COLO668 (cell line): ENCODE results near the gene CLDN34.

Source experiments
- DNase-seq: peaks from one replicate; lab custom pipeline; 2025; ENCODE audit not compliant: unreplicated experiment; lab: John Stamatoyannopoulos, UW

The CLDN34 gene

GRCh38 chrX:9980401-9980800 lies 13.2 kb downstream of the CLDN34 start:
- DNase-seq: no peak

- DNase-seq: no peak
Measured at GRCh38 chrX:9980927-9981326, 13.8 kb downstream of the CLDN34 start.

GRCh38 chrX:9983441-9983840 lies 16.3 kb downstream of the CLDN34 start:
- DNase-seq: no peak

- DNase-seq: no peak
Measured at GRCh38 chrX:9983846-9984245, 16.7 kb downstream of the CLDN34 start.

GRCh38 chrX:9988762-9989161 lies 21.6 kb downstream of the CLDN34 start:
- no peak for DNase-seq

- DNase-seq: no peak
Measured at GRCh38 chrX:9992061-9992460, 24.9 kb downstream of the CLDN34 start.

- DNase-seq: no peak
Measured at GRCh38 chrX:9992724-9993123, 25.6 kb downstream of the CLDN34 start.

GRCh38 chrX:9995855-9996339 lies 28.7 kb downstream of the CLDN34 start:
- peak; percentile 76 for DNase-seq

- DNase-seq: no peak
Measured at GRCh38 chrX:9997041-9997440, 29.9 kb downstream of the CLDN34 start.

GRCh38 chrX:9997524-9997923 lies 30.4 kb downstream of the CLDN34 start:
- DNase-seq: no peak

- DNase-seq: no peak
Measured at GRCh38 chrX:10001496-10001895, 34.3 kb downstream of the CLDN34 start.

GRCh38 chrX:10004832-10005475 lies 37.8 kb downstream of the CLDN34 start:
- DNase-seq: no peak

GRCh38 chrX:10006086-10006485 lies 38.9 kb downstream of the CLDN34 start:
- no peak for DNase-seq

- no peak for DNase-seq
Measured at GRCh38 chrX:10006770-10007169, 39.6 kb downstream of the CLDN34 start.

- peak; percentile 30 for DNase-seq
Measured at GRCh38 chrX:10007621-10008020, 40.5 kb downstream of the CLDN34 start.

GRCh38 chrX:10008483-10009056 lies 41.4 kb downstream of the CLDN34 start:
- DNase-seq: no peak

GRCh38 chrX:10009741-10010140 lies 42.6 kb downstream of the CLDN34 start:
- no peak for DNase-seq

GRCh38 chrX:10010686-10011085 lies 43.5 kb downstream of the CLDN34 start:
- DNase-seq: no peak

GRCh38 chrX:10011261-10011931 lies 44.2 kb downstream of the CLDN34 start:
- DNase-seq: no peak

GRCh38 chrX:10011991-10012390 lies 44.8 kb downstream of the CLDN34 start:
- no peak for DNase-seq

- DNase-seq: peak; percentile 86
Measured at GRCh38 chrX:10014462-10015354, 47.5 kb downstream of the CLDN34 start.
